ENCODE measurements around the gene ATP6V0D1.
"Not testable (repeated sequence)": the region's sequence is repeated elsewhere in the genome, so short reads cannot be mapped to it uniquely, and the experiment has no call there.

Gene ATP6V0D1

DNA sequence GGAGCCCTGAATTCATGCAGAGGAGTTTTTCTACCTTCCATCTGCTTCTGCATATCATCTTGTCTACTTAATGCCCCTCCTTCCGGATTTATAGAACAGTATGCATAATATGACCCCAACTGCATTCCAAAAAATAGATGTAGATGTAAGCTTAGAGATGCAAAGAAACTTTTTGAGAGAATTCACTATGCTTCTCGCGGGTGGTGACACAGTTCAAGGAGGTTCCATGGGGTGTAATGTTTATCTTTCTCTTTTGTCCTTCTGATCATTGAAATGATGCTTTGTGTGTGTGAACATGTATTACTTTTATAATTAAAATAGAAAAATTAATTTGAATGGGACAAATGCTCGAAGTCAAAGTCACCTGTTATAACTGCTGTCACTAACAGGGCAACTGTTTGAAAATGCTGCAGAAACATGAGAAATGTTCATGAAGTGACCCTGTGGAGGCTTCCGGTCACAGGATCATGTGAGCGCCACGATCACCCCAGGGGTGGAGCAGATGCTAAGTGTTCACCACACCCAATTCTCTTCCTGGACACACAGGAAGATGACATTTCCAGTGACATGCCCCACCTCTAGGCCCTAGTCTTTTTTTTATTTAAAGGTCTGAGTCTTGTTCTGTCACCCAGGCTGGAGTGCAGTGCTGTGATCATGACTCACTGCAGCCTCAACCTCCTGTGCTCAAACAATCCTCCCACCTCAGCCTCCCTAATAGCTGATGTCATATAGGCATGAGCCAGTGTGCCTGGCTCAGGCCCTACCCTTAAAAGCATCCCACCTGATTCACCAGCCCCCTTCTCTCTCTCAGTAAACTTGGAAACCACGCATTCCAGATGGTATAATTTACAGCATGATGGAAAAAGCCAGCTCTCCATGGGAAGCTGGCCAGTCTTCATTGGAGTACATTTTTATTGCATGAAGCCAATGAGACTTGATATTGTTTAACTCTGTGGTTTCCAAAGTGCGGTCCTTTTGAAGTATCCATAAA is 23.4 kb upstream of the ATP6V0D1 start:
- no peak for DNase-seq (ENCODE audit: low read depth in 4 of 4, low spot score in 1 of 4)

DNA sequence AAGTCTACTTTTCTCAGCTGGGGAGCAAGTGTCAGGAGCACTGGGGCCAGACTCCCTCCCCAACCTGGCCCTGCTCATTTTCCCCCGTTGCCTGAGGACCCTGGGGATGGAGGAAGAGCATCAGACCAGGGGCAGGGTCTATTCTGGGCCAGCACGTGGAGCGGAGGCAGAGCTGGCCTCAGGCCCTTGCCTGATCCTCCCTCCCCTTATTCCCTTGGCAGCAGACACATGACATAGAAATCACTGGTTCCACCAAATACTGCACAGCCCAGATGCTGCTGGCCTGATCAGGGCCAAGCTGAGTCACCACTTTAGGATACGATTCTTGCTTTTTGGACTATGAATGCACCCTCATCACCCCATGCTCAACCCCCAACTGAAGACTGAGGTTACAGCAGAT is 18.1 kb upstream of the ATP6V0D1 start:
- DNase-seq (ENCODE audit: low read depth in 4 of 4, low spot score in 1 of 4), result no peak

- no peak for DNase-seq (ENCODE audit: low read depth in 4 of 4, low spot score in 1 of 4)
Measured at GRCh38 chr16:67490335-67491096, 9.6 kb upstream of the ATP6V0D1 start.

- no peak for DNase-seq (ENCODE audit: low read depth in 4 of 4, low spot score in 1 of 4)
Measured at GRCh38 chr16:67489401-67490083, 8.6 kb upstream of the ATP6V0D1 start.

DNA sequence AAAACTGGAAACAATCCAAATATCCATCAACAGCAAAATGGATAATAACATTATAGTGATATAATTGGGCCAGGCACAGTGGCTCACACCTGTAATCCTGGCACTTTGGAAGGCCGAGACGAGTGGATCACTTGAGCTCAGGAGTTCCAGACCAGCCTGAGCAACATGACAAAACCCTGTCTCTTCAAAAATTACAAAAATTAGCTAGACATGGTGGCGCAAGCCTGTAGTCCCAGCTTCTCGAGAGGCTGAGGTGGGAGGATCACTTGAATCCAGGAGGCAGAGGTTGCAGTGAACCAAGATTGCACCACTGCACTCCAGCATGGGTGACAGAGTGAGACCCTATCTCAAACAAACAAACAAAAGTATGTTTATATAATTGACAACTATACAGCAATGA is 6.6 kb upstream of the ATP6V0D1 start:
- DNase-seq (ENCODE audit: low read depth in 4 of 4, low spot score in 1 of 4), result not testable (repeated sequence)

DNA sequence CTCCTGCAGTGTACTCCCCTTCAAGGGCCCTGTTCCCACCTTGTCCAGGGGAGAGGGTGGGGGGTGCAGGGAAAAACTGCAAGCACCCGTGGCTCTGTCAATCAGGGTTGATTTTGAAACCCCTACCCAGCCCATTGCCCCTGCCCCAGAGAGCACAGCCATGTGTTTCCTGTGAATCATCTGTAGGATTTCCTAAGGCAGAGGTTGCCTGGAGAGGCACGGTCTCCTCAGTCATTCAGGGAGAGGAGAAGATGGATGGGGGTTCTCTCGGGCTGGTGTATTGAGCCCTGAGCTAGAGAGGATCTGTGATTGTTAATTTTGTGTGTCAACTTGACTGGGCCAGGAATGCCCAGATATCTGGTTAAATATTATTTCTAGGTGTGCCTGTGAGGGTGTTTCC is 5.8 kb upstream of the ATP6V0D1 start:
- no peak for DNase-seq (ENCODE audit: low read depth in 4 of 4, low spot score in 1 of 4)

DNA sequence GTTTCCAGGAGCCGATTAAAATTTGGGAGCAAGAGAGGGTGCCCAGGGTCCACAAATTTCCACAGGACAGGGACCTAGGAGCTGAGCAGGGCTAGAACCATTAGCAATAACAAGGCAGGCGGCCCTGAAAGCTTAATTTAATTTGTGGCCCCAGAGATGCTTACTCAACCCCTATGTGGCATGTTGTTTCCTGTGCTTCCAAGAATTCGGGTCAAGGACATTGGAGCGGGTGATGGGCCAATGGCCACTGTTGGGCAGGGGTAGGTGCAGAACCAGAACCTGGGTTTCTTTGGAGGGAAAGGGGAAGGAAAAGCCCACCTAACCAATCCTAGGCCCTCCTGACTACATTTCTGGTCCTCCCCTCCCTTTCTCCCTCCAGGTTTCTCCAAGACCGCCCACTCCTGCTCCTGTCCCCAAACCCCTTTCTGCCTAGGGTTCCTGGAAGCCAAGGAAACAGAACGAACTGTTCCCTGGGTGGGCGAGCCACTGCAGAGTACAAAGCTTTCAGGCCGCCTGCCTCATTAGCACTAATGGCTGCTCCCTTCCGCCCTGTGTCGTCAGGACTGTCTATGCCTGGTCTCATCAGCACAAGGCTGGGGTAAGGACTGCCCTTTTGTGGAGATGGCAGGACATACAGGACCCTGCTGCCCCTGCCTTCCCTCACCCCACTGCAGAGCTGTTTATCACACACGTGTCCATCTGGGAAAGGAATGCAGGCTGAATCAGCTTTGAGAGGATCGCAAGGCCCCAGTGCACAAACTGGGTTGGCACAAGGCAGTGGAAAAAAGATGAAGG is 3.0 kb upstream of the ATP6V0D1 start:
- DNase-seq (ENCODE audit: low read depth in 4 of 4, low spot score in 1 of 4), result no peak

DNA sequence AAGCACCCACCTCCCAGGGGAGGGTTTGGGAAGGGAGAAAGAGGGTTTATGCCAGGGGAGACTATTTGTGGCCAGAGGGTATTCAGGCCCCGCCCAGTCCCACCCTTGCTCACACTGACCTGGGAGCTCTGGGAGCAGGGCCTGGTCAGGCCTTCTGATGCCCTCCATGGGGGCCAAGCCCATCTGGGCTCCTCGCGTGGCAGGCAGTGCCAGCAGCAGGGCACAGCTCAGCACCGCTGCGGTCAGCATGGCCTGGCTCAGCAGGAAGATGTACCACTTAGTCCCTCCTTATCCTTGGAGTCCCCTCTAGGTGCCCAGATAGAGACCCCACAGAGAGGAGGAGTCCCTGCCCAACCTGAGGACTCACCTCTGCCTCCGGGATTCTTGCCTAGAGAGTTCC is 2.2 kb upstream of the ATP6V0D1 start, which contains the start of gene AGRP:
Gene AGRP (minus strand): TSS at position 398 of the 400 bp plus-strand sequence. CDS start 149 bp downstream, at position 249.
- DNase-seq (ENCODE audit: low read depth in 4 of 4, low spot score in 1 of 4), result no peak

DNA sequence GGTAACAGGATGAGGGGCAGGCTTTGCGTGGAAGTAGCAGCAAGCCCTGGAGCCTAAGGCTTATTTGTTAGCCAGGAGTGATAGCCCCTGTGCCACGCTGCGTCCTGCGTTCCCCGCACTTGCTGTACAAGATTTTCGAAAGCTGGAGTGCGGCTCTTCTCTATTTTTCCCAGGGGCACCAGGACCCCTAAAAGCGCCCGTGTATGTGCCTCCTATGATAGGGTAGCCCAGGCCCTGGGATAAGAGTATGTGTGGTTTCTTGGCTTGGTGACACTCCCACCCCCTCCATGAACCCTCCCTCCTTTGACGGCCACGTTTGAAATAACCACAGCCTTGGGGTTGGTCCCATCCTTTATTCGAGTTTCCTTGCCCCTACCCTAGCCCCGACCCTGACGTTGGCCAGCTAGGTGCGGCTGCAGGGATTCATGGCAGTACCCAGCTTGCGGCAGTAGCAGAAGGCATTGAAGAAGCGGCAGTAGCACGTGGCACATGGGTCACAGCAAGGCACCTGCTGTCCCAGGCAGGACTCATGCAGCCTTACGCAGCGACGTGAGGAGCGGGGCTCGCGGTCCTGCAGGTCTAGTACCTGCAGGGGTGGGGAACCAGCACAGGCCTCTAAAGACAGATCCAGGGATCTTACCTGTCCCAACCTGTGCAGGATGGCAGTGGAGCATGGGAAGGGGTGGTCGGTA is 1.4 kb upstream of the ATP6V0D1 start:
- DNase-seq (ENCODE audit: low read depth in 4 of 4, low spot score in 1 of 4), result peak in 1 of 4 experiments; percentile 9

DNA sequence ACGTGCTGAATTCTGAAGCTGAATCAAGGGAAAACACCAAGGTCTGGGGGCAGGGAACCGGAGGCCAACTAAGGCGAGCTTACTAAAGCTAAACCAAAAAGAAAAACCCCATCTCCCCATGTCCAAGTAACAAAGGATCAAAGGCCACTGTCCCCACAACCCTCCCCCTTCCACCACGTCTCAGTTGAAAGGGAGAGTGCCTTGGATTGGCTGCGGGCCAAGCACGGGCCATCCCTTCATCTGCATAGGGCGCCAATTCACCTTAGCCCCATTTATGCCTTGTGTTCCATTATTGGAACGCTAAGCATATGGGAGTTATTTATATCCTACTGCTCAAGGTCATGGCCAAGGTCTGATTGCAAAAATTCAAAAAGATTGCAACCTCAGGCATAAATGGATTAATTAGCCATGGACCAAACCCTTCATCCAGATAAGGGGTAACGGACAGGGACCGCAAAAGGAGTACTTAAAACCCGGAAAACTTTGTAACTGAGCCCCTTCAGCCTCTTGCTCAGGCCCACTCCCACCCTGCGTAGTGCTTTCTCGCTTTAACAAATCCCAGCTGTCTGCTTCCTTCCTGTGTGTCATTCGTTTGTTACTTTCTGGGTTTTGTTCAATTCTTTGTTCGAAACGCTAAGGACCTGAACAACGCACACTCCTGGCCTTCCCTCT is 740 bp upstream of the ATP6V0D1 start:
- peak in 2 of 4 experiments; percentile 26 to 38 for DNase-seq (ENCODE audit: low read depth in 4 of 4, low spot score in 1 of 4)

DNA sequence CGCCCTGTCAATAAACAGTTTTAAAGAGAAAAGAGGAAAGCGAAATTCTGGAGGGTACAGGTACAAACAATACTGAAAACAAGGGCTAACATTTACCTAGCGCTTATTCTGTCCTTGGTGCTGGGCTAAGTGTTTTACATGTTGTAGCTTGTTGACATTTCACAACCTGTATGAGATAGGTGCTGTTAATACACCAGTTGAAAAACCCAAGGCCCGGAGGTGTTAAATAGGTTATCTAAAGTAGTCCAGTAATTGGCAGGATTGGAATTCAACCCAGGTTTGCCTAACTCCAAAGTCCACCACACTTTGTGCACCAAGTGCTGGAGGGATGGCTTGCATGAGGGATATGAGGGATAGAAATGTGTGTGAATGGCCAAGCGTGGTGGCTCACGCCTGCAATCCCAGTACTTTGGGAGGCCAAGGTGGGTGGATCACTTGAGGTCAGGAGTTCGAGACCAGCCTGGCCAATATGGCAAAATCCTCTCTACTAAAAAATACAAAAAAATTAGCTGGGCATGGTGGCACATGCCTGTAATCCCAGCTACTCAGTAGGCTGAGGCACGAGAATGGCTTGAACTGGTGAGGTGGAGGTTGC is 2.9 kb downstream of the ATP6V0D1 start:
- DNase-seq (ENCODE audit: low read depth in 4 of 4, low spot score in 1 of 4), result no peak

GRCh38 chr16:67474551-67475455 is 6.2 kb downstream of the ATP6V0D1 start:
- no peak for DNase-seq (ENCODE audit: low read depth in 4 of 4, low spot score in 1 of 4)

GRCh38 chr16:67471758-67472384 is 9.1 kb downstream of the ATP6V0D1 start:
- DNase-seq (ENCODE audit: low read depth in 4 of 4, low spot score in 1 of 4), result no peak

DNA sequence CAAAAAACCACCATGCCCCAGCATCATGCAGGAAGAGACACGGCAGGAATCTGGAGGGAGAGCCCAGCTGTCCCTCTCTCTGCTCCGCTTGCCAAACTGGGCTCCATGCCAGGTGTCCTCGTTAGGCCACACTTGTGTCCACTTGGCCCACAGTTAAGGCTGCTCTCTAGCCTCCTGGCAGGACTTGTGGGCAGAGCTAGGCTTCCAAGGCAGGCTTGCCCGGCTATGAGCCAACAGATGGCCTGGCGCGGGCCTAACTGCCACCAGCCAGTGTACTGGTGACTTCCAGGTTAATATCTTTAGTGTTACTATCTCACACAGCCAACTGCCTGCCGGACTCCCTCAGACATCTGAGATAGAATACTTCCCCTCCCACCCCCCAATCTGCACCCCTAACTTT is 10.6 kb downstream of the ATP6V0D1 start:
- DNase-seq (ENCODE audit: low read depth in 4 of 4, low spot score in 1 of 4), result no peak

- no peak for DNase-seq (ENCODE audit: low read depth in 4 of 4, low spot score in 1 of 4)
Measured at GRCh38 chr16:67468731-67469130, 12.2 kb downstream of the ATP6V0D1 start.

DNA sequence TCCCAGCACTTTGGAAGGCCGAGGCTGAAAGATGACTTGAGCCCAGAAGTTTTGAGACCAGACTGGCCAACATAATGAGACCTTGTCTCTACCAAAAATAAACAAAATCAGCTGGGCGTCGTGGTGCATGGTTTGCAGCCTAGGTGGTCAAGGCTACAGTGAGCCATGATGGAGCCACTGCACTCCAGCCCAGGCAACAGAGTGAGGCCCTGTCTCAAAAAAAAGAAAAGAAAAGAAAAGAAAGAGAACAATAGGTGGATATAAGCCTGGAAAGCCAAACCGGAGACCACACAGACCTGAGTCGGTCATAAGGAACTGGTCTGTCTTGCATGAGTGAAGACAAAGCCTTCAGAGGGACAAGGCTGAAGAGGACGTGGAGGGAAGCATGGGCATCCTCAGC is 14.4 kb downstream of the ATP6V0D1 start:
- DNase-seq (ENCODE audit: low read depth in 4 of 4, low spot score in 1 of 4), result no peak

DNA sequence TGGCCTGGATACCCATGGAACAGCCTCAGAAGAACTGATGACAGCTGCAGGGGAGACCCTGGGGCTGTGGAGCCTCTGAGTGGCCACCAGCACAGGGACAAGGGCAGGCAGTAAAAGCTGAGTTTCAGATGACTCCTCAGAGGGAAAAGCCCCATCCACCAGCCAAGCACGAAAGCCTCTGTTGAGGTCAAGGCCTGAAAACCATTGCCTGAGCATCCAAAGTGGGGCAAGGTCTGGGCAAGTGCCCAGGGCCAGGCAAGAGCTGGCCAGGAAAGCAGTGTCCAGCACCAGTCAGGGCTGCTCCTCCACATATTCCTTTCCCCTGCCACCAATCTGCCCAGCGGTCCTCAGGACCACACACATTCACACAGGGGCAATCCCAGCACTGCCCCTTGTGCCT is 16.4 kb downstream of the ATP6V0D1 start:
- no peak for DNase-seq (ENCODE audit: low read depth in 4 of 4, low spot score in 1 of 4)

- DNase-seq (ENCODE audit: low read depth in 4 of 4, low spot score in 1 of 4), result no peak
Measured at GRCh38 chr16:67463691-67464090, 17.3 kb downstream of the ATP6V0D1 start.

All from stimulated activated CD4-positive, alpha-beta T cell treated with anti-CD3 and anti-CD28 coated beads, Interleukin-1b, Interleukin-23, amount 100 ng/mL, for 24 hours (primary cell).